Ishikawa (cell line): ENCODE results near the gene GOLGA2.

ENCODE experiments used
- CREB1 ChIP-seq: IDR thresholded peaks from 2 replicates; pipeline ENCODE4 v1.6.1; 2012; ENCODE audit warnings: low read depth
- NFIC ChIP-seq: IDR thresholded peaks from 2 replicates; pipeline ENCODE4 v1.6.1; 2012
- RAD21 ChIP-seq: IDR thresholded peaks from 2 replicates; pipeline ENCODE4 v1.6.1; 2012; ENCODE audit warnings: low read depth
- TAF1 ChIP-seq: IDR thresholded peaks from 2 replicates; pipeline ENCODE4 v1.6.1; 2012; ENCODE audit warnings: low read depth, mild to moderate bottlenecking
- TF ChIP-seq, protein P1 (sequence below): IDR thresholded peaks from 2 replicates; pipeline ENCODE4 v1.6.1; 2012
- TF ChIP-seq, protein P2 (sequence below): IDR thresholded peaks from 2 replicates; pipeline ENCODE4 v1.6.1; 2012; ENCODE audit warnings: low read depth, mild to moderate bottlenecking

DNA sequence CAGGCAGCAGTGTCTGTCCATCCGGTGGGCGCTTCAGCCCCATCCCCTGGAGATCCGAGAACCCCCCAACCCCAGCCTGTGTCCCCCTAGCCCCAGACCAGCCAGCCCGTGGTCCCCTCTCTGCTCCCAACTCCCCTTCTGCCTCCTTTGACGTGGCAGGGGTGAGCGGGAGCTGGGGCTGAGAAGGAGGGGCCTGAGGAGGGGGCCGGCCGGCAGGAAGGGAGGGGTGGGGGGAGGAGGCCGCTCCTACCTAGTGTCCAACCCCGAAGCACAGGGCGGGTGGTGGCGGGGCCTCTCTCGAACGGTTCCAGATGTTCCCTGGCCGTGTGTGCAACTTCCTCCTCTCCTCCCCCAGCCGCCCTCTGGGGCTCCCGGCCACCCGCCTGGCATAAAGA lies 31.0 kb downstream of the GOLGA2 start:
- TF ChIP-seq, protein P1, sequence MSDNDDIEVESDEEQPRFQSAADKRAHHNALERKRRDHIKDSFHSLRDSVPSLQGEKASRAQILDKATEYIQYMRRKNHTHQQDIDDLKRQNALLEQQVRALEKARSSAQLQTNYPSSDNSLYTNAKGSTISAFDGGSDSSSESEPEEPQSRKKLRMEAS: no peak
- TF ChIP-seq TAF1 (no peak), CREB1 (no peak), NFIC (no peak), RAD21 (no peak)
- TF ChIP-seq, protein P2, sequence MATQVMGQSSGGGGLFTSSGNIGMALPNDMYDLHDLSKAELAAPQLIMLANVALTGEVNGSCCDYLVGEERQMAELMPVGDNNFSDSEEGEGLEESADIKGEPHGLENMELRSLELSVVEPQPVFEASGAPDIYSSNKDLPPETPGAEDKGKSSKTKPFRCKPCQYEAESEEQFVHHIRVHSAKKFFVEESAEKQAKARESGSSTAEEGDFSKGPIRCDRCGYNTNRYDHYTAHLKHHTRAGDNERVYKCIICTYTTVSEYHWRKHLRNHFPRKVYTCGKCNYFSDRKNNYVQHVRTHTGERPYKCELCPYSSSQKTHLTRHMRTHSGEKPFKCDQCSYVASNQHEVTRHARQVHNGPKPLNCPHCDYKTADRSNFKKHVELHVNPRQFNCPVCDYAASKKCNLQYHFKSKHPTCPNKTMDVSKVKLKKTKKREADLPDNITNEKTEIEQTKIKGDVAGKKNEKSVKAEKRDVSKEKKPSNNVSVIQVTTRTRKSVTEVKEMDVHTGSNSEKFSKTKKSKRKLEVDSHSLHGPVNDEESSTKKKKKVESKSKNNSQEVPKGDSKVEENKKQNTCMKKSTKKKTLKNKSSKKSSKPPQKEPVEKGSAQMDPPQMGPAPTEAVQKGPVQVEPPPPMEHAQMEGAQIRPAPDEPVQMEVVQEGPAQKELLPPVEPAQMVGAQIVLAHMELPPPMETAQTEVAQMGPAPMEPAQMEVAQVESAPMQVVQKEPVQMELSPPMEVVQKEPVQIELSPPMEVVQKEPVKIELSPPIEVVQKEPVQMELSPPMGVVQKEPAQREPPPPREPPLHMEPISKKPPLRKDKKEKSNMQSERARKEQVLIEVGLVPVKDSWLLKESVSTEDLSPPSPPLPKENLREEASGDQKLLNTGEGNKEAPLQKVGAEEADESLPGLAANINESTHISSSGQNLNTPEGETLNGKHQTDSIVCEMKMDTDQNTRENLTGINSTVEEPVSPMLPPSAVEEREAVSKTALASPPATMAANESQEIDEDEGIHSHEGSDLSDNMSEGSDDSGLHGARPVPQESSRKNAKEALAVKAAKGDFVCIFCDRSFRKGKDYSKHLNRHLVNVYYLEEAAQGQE: no peak
